ENCODE results near the gene REEP6.
A peak's percentile ranks its signal among the peaks of the same experiment; 100 is the strongest.

REEP6 gene

DNA sequence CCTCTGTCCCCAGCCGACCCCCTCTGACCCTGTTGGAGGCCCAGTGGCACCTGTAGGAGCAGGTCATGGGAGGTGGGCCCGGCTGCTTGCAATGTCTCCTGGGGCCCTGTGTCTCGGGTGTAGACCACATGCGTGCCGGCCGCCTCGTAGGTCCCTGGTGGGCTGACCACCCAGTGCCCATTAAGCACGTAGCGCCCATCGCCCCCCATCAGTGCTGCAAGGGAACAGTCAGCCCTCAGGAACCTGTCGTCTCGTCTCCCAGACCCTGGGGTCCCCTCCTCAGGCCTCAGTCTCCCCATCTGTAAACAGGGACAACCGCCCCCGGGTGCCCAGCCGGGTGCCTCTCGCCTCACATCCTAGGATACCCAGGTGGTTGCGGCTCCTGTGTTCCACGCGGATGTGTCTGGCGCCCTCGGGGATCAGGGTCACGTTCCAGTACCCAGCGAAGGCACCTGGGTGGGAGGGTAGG lies 16.2 kb downstream of the REEP6 start:
- DNase-seq (ENCODE audit: extremely low read depth, insufficient read length) = no peak
- no peak for TF ChIP-seq CTCF (IDR thresholded peaks at IDR 0.05; ENCODE audit: insufficient read depth, low read length, poor library complexity, severe bottlenecking)
- no peak overlapping the region for H3K4me3 ChIP-seq (replicated peaks; ENCODE audit: low read depth, low read length)

GRCh38 chr19:1507763-1508506 lies 17.0 kb downstream of the REEP6 start:
- TF ChIP-seq CTCF (IDR thresholded peaks at IDR 0.05; ENCODE audit: insufficient read depth, low read length, poor library complexity, severe bottlenecking) = no peak
- H3K4me3 ChIP-seq (replicated peaks; ENCODE audit: low read depth, low read length) = peak overlapping the region; percentile 48
- DNase-seq (ENCODE audit: extremely low read depth, insufficient read length) = peak; percentile 80
- H3K36me3 ChIP-seq (ENCODE audit: control insufficient read depth, insufficient read depth, low read length) = no peaks in the 10 kb centered on the region
- H3K27me3 ChIP-seq (replicated peaks; ENCODE audit: control insufficient read depth, insufficient read depth, low read length) = no peaks in the 10 kb centered on the region; the same call in 1 of the 2 replicates

More for the DNA sequence above, 16.2 kb downstream of the REEP6 start:
- Histone ChIP-seq H3K36me3 (ENCODE audit: control insufficient read depth, insufficient read depth, low read length) (no peaks in the 10 kb centered on the region), H3K27me3 (replicated peaks; ENCODE audit: control insufficient read depth, insufficient read depth, low read length) (no peaks in the 10 kb centered on the region; the same call in 1 of the 2 replicates)

GRCh38 chr19:1508507-1508856 lies 17.5 kb downstream of the REEP6 start:
- H3K4me3 ChIP-seq (replicated peaks; ENCODE audit: low read depth, low read length) = no peak overlapping the region
- no peaks in the 10 kb centered on the region for H3K36me3 ChIP-seq (ENCODE audit: control insufficient read depth, insufficient read depth, low read length)
- TF ChIP-seq CTCF (IDR thresholded peaks at IDR 0.05; ENCODE audit: insufficient read depth, low read length, poor library complexity, severe bottlenecking) = no peak
- H3K27me3 ChIP-seq (replicated peaks; ENCODE audit: control insufficient read depth, insufficient read depth, low read length) = no peaks in the 10 kb centered on the region; the same call in 1 of the 2 replicates
- no peak for DNase-seq (ENCODE audit: extremely low read depth, insufficient read length)

DNA sequence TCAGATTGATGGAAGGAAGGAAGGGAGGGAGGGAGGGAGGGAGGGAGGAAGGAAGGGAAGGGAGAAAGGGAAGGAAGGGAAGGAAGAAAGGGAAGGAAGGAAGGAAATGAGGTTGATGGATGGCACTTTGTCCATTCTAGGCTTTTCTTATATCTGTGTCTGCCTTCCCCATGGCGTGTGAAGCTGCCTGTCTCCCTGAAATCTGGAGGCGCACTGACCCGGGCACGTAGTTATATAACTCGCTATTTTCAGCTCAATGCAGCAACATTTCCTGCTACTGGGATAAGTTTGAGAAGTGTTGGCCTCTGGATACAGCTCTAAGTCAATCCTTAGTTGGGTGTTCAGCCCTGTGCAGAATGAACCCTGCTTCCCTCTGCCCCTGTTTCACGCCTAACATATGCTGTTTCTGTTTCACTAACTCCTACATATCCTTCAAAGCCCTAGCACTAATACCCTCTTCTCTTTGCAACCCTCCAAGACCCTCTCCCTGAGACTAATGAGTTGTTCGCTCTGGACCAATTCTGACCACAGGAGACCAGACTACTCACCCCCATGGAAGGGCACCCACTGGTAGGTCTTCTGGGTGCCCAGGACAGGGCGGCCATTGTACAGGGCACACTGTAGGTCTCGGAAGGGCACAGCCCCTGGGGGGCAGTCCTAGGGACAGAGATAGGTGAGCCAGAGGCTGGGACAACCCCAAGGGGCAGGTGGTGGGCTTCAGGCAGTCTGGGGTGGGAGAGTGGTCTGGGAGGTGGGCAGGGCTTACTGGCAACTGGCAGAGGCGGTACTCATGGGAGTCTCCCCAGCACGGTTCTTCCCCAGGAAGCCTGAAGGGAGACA lies 18.8 kb downstream of the REEP6 start:
- H3K27me3 ChIP-seq (replicated peaks; ENCODE audit: control insufficient read depth, insufficient read depth, low read length) = no peaks in the 10 kb centered on the region; the same call in 1 of the 2 replicates
- DNase-seq (ENCODE audit: extremely low read depth, insufficient read length) = no peak

GRCh38 chr19:1510442-1510806 lies 19.4 kb downstream of the REEP6 start:
- TF ChIP-seq CTCF (IDR thresholded peaks at IDR 0.05; ENCODE audit: insufficient read depth, low read length, poor library complexity, severe bottlenecking) = no peak
- H3K27me3 ChIP-seq (replicated peaks; ENCODE audit: control insufficient read depth, insufficient read depth, low read length) = no peaks in the 10 kb centered on the region; the same call in 1 of the 2 replicates
- no peak overlapping the region for H3K4me3 ChIP-seq (replicated peaks; ENCODE audit: low read depth, low read length)
- DNase-seq (ENCODE audit: extremely low read depth, insufficient read length) = no peak
- no peaks in the 10 kb centered on the region for H3K36me3 ChIP-seq (ENCODE audit: control insufficient read depth, insufficient read depth, low read length)

More for the DNA sequence above, 18.8 kb downstream of the REEP6 start:
- no peaks in the 10 kb centered on the region for H3K36me3 ChIP-seq (ENCODE audit: control insufficient read depth, insufficient read depth, low read length)
- no peak overlapping the region for H3K4me3 ChIP-seq (replicated peaks; ENCODE audit: low read depth, low read length)
- TF ChIP-seq CTCF (IDR thresholded peaks at IDR 0.05; ENCODE audit: insufficient read depth, low read length, poor library complexity, severe bottlenecking) = no peak
